Fibroblast of lung (primary cell): ENCODE measurements around the gene PRKCH. TPM values are rescaled to one million over a fixed set of nuclear protein-coding genes. Genes with fewer than 3 reads are reported as not detected.
A peak's percentile ranks its signal among the peaks of the same experiment; 100 is the strongest.

Source experiments
- DNase-seq, 2 donors: peaks; one replicate each; pipeline versions ENCODE4 v3.0.0 to v3.0.0-alpha.2; 2010; ENCODE audit warnings: low read depth in 2 of 2
- H2AFZ ChIP-seq: 2 replicates; pipeline ENCODE4 v1.5.1; 2012; ENCODE audit warnings: low read length, control low read depth, inconsistent platforms
- H3K27ac ChIP-seq: 2 replicates; pipeline ENCODE4 v1.5.1; 2011; ENCODE audit warnings: low read length, control low read depth; ENCODE audit not compliant: insufficient read depth
- H3K27me3 ChIP-seq: 2 replicates; pipeline ENCODE4 v1.5.1; 2011; ENCODE audit warnings: mild to moderate bottlenecking, low read length; ENCODE audit not compliant: control insufficient read depth, insufficient read depth
- H3K36me3 ChIP-seq: 2 replicates; pipeline ENCODE4 v1.5.1; 2011; ENCODE audit warnings: low read length; ENCODE audit not compliant: control insufficient read depth, insufficient read depth
- H3K4me1 ChIP-seq: 2 replicates; pipeline ENCODE4 v1.5.1; 2011; ENCODE audit warnings: low read length; ENCODE audit not compliant: control insufficient read depth, insufficient read depth; ENCODE audit errors: extremely low read depth
- H3K4me2 ChIP-seq: 2 replicates; pipeline ENCODE4 v1.5.1; 2011; ENCODE audit warnings: low read length, control low read depth; ENCODE audit not compliant: insufficient read depth; ENCODE audit errors: extremely low read depth
- H3K4me3 ChIP-seq, 4 experiments: fragments of 200-600 bp in 1 of 4; sonication (generic) in 1 of 4; replicated peaks in 1 of 4; 2 replicates each; pipeline ENCODE4 v1.5.1; 2011 to 2016; ENCODE audit warnings: low read length in 4 of 4, low read depth in 3 of 4, mild to moderate bottlenecking in 3 of 4, control low read depth in 2 of 4, inconsistent platforms in 1 of 4, mixed read lengths in 1 of 4; ENCODE audit not compliant: insufficient read depth in 1 of 4; ENCODE audit errors: control extremely low read depth in 1 of 4
- H3K79me2 ChIP-seq: 2 replicates; pipeline ENCODE4 v1.5.1; 2012; ENCODE audit warnings: mild to moderate bottlenecking, low read length, inconsistent platforms; ENCODE audit not compliant: control insufficient read depth, insufficient read depth
- H3K9ac ChIP-seq: 2 replicates; pipeline ENCODE4 v1.5.1; 2011; ENCODE audit warnings: mild to moderate bottlenecking, low read length, control low read depth; ENCODE audit not compliant: insufficient read depth
- H3K9me3 ChIP-seq: 2 replicates; pipeline ENCODE4 v1.5.1; 2012; ENCODE audit warnings: low read depth, low read length; ENCODE audit not compliant: control insufficient read depth, insufficient read depth
- H4K20me1 ChIP-seq: 2 replicates; pipeline ENCODE4 v1.5.1; 2011; ENCODE audit warnings: low read length; ENCODE audit not compliant: control insufficient read depth, insufficient read depth; ENCODE audit errors: extremely low read depth
- EZH2 ChIP-seq: IDR thresholded peaks from 2 replicates; pipeline ENCODE4 v1.5.1; 2012; ENCODE audit warnings: low read length, control low read depth, mild to moderate bottlenecking; ENCODE audit errors: missing control alignments
- polyA plus RNA-seq, 2 donors: library from polyadenylated mRNA; depleted of rRNA in 1 of 2; stranded (reverse) in 1 of 2; unstranded in 1 of 2; fragments of >200 nt; gene quantifications; 2 replicates each; pipeline ENCODE4 v1.2.1, GENCODE V29; 2011 to 2012; ENCODE audit warnings: missing spikeins in 1 of 2
- total RNA-seq: library from RNA; depleted of rRNA; stranded (reverse); fragments of >200 nt; gene quantifications from 2 replicates; pipeline ENCODE4 v1.2.1, GENCODE V29; 2014
- TF ChIP-seq, protein P1 (sequence below), 2 donors: IDR thresholded peaks in 1 of 2; conservative IDR thresholded peaks in 1 of 2; 1 replicate in 1 of 2; 2 replicates in 1 of 2; pipeline ENCODE4 v1.5.1; 2011 to 2012; ENCODE audit warnings: low read length in 2 of 2, control low read depth in 1 of 2, inconsistent platforms in 1 of 2, low read depth in 1 of 2, mild to moderate bottlenecking in 1 of 2

Gene PRKCH
- total and polyA plus RNA-seq, 2 donors (not counting 1 experiment from before 2014, with no cell fraction given), result 2.9 to 5.4 TPM

GRCh38 chr14:61475316-61475715, 153.9 kb downstream of the PRKCH start:
- Histone ChIP-seq H3K9me3 (no peaks in the 10 kb centered on the region), H3K4me3 (no peak overlapping the region), H4K20me1 (no peaks in the 10 kb centered on the region), H2AFZ (no peak overlapping the region), H3K27me3 (no peaks in the 10 kb centered on the region), H3K4me2 (no peak overlapping the region), H3K79me2 (no peaks in the 10 kb centered on the region), H3K4me1 (peaks cover 44% of the 10 kb centered on the region), H3K36me3 (no peaks in the 10 kb centered on the region), H3K9ac (no peak overlapping the region), H3K27ac (peak overlapping the region; percentile 92)
- TF ChIP-seq, protein P1, sequence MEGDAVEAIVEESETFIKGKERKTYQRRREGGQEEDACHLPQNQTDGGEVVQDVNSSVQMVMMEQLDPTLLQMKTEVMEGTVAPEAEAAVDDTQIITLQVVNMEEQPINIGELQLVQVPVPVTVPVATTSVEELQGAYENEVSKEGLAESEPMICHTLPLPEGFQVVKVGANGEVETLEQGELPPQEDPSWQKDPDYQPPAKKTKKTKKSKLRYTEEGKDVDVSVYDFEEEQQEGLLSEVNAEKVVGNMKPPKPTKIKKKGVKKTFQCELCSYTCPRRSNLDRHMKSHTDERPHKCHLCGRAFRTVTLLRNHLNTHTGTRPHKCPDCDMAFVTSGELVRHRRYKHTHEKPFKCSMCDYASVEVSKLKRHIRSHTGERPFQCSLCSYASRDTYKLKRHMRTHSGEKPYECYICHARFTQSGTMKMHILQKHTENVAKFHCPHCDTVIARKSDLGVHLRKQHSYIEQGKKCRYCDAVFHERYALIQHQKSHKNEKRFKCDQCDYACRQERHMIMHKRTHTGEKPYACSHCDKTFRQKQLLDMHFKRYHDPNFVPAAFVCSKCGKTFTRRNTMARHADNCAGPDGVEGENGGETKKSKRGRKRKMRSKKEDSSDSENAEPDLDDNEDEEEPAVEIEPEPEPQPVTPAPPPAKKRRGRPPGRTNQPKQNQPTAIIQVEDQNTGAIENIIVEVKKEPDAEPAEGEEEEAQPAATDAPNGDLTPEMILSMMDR (conservative IDR thresholded peaks at IDR 0.05 in 1 of 2, IDR thresholded peaks at IDR 0.05 in 1 of 2; ENCODE audit: low read depth in 1 of 2, low read length in 2 of 2), result peak; percentile 56 to 65
- TF ChIP-seq EZH2, result no peak
- DNase-seq, result peak; percentile 63 to 90

DNA sequence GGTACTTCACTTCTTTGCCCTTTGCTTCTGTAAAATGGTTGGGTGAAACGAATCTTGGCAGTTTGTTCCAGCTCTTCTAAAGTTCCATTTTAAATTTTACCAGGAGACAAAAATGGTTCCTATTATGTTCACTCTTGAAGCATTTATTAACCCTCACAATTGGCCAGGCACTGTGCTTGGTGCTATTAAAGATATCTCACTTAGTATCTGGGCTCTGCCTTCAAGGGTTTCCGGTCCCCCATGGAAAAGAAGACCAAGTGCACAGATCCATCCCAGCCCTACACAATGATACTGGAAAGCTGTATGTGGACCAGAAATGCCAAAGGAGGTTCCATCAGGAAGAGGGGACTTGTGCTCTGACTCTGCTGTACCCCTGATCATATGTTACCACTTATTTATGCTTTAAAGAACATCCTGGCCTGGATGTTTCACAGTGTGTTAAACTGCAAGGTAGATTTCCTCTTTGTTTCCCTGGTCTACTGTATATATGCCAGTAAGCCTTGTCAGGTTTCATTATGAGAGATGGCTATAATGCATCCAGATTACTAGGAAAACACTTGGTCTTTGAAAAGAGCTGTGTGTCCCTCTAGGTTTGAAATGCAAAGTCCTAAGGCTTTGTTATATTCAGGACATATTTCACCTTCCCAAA, 154.8 kb downstream of the PRKCH start:
- no peak overlapping the region for H3K4me2 ChIP-seq
- H2AFZ ChIP-seq, result peak overlapping the region; percentile 6
- TF ChIP-seq, protein P1 (conservative IDR thresholded peaks at IDR 0.05 in 1 of 2, IDR thresholded peaks at IDR 0.05 in 1 of 2; ENCODE audit: low read depth in 1 of 2, low read length in 2 of 2), result no peak
- TF ChIP-seq EZH2, result no peak
- no peak overlapping the region for H3K4me3 ChIP-seq
- H3K36me3 ChIP-seq, result no peaks in the 10 kb centered on the region
- H3K9me3 ChIP-seq, result no peaks in the 10 kb centered on the region
- no peak for DNase-seq
- H3K79me2 ChIP-seq, result no peaks in the 10 kb centered on the region
- no peaks in the 10 kb centered on the region for H4K20me1 ChIP-seq
- peak overlapping the region; percentile 39 for H3K9ac ChIP-seq
- H3K27ac ChIP-seq, result peak overlapping the region; percentile 92
- no peaks in the 10 kb centered on the region for H3K27me3 ChIP-seq
- peaks cover 37% of the 10 kb centered on the region for H3K4me1 ChIP-seq

DNA sequence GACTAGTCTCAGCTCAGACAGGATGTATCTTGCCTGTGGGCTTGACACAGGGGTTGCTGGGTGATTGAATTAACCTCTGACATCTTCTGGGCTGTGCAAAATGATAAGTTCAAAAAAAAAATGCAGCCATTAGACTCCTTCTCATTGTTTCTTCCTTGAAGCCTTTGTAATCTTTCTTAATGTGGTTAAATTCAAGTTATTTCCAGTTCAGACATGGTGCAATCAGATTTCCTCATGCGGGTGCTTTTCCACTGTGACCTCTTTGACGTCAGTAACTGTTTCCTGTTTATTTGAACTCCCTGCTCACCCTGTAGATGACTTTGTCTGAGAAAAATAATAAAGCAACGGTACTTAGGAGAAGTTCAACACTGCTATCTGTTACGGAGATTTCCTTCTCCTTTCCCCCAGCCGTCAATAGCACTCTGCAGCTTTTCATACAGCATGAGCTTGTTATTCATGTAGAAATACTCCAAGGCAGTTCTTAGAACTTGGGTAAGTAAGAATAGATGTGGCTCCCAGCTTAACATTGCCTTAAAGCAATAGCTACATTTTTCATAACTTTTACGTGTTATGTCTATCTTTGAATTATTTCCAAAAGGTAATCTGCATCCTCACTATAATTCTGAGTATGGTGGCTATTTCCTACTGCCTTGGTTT, 155.5 kb downstream of the PRKCH start:
- DNase-seq, result peak; percentile 94 to 99
- Histone ChIP-seq H3K4me1 (peaks cover 33% of the 10 kb centered on the region), H3K9ac (peak overlapping the region; percentile 48), H3K9me3 (no peaks in the 10 kb centered on the region), H4K20me1 (no peaks in the 10 kb centered on the region), H3K79me2 (no peaks in the 10 kb centered on the region), H2AFZ (peak overlapping the region; percentile 44), H3K36me3 (no peaks in the 10 kb centered on the region), H3K4me3 (peak overlapping the region in 2 of 4 experiments; percentile 3 to 48), H3K27ac (peak overlapping the region; percentile 92), H3K4me2 (peak overlapping the region; percentile 70), H3K27me3 (no peaks in the 10 kb centered on the region)
- no peak for TF ChIP-seq EZH2
- TF ChIP-seq, protein P1 (conservative IDR thresholded peaks at IDR 0.05 in 1 of 2, IDR thresholded peaks at IDR 0.05 in 1 of 2; ENCODE audit: low read depth in 1 of 2, low read length in 2 of 2), result no peak
